ENCODE results near the gene KLHL29.

DNA sequence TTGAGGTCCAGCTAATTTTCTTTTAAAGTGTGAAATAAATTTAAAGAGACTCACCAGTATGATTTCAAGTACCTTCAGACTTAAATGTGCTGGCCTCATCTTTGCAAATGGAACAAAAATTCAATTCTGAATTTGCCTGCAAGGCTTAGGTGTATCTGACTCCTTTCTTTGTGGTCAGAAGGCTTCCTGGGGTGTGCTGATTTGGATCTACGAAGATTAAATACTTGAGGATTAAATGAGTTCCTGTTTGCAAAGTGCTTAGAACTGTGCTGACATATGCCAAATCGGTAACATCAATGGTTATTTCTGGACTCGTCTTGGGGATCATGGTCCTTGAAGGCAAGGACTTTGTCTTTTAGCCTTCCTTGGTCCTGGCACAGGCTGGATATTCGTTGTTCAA is 9.7 kb downstream of the KLHL29 start:
- TF ChIP-seq, protein P1, sequence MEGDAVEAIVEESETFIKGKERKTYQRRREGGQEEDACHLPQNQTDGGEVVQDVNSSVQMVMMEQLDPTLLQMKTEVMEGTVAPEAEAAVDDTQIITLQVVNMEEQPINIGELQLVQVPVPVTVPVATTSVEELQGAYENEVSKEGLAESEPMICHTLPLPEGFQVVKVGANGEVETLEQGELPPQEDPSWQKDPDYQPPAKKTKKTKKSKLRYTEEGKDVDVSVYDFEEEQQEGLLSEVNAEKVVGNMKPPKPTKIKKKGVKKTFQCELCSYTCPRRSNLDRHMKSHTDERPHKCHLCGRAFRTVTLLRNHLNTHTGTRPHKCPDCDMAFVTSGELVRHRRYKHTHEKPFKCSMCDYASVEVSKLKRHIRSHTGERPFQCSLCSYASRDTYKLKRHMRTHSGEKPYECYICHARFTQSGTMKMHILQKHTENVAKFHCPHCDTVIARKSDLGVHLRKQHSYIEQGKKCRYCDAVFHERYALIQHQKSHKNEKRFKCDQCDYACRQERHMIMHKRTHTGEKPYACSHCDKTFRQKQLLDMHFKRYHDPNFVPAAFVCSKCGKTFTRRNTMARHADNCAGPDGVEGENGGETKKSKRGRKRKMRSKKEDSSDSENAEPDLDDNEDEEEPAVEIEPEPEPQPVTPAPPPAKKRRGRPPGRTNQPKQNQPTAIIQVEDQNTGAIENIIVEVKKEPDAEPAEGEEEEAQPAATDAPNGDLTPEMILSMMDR (conservative IDR thresholded peaks at IDR 0.05; ENCODE audit: low read depth, low read length), result no peak
- TF ChIP-seq EZH2phosphoT487 (IDR thresholded peaks at IDR 0.05; ENCODE audit: borderline replicate concordance, low read length), result no peak
